Keratinocyte (primary cell): ENCODE data around the gene MFN2. TPM values are rescaled to one million over a fixed set of nuclear protein-coding genes. Genes with fewer than 3 reads are reported as not detected.

Source experiments
- DNase-seq: peaks from one replicate; pipeline ENCODE4 v3.0.0-alpha.2; 2011; ENCODE audit warnings: low read depth, missing footprints, low spot score
- FAIRE-seq: peaks from 2 replicates; lab custom pipeline; 2011; peaks lifted over from hg19 to GRCh38; lab: Jason Lieb, UNC
- H2AFZ ChIP-seq: 2 replicates; pipeline ENCODE4 v1.6.0; 2012; ENCODE audit warnings: low read length, control low read depth, inconsistent platforms; ENCODE audit not compliant: control insufficient read depth
- H3K27ac ChIP-seq: 2 replicates; pipeline ENCODE4 v1.5.1; 2011; ENCODE audit warnings: low read length; ENCODE audit not compliant: control insufficient read depth, insufficient read depth
- H3K27me3 ChIP-seq: 3 replicates; pipeline ENCODE4 v1.6.0; 2011; ENCODE audit warnings: low read length; ENCODE audit not compliant: control insufficient read depth, insufficient read depth; ENCODE audit errors: extremely low read depth
- H3K36me3 ChIP-seq, 2 experiments: 2 replicates in 1 of 2; 3 replicates in 1 of 2; pipeline ENCODE4 v1.5.1; 2011; ENCODE audit warnings: low read length in 2 of 2, mild to moderate bottlenecking in 1 of 2; ENCODE audit not compliant: control insufficient read depth in 2 of 2, insufficient read depth in 2 of 2; ENCODE audit errors: extremely low read depth in 1 of 2
- H3K4me1 ChIP-seq: 3 replicates; pipeline ENCODE4 v1.5.1; 2011; ENCODE audit warnings: low read length; ENCODE audit not compliant: control insufficient read depth, insufficient read depth; ENCODE audit errors: extremely low read depth
- H3K4me2 ChIP-seq: 3 replicates; pipeline ENCODE4 v1.6.0; 2011; ENCODE audit warnings: low read depth, low read length; ENCODE audit not compliant: control insufficient read depth, insufficient read depth; ENCODE audit errors: extremely low read depth
- H3K4me3 ChIP-seq, 3 experiments: fragments of 200-600 bp in 1 of 3; sonication (generic) in 1 of 3; 2 replicates in 2 of 3; 3 replicates in 1 of 3; pipeline ENCODE4 v1.5.1; 2011 to 2016; ENCODE audit warnings: low read length in 3 of 3, mild to moderate bottlenecking in 3 of 3, control low read depth in 2 of 3, inconsistent platforms in 1 of 3, low read depth in 1 of 3, mixed read lengths in 1 of 3, mixed run types in 1 of 3, moderate library complexity in 1 of 3; ENCODE audit not compliant: control insufficient read depth in 2 of 3, insufficient read depth in 2 of 3; ENCODE audit errors: extremely low read depth in 1 of 3
- H3K79me2 ChIP-seq: 2 replicates; pipeline ENCODE4 v1.6.0; 2012; ENCODE audit warnings: low read length; ENCODE audit not compliant: control insufficient read depth, insufficient read depth
- H3K9ac ChIP-seq: 3 replicates; pipeline ENCODE4 v1.6.0; 2011; ENCODE audit warnings: low read length; ENCODE audit not compliant: control insufficient read depth, insufficient read depth; ENCODE audit errors: extremely low read depth
- H3K9me1 ChIP-seq: 3 replicates; pipeline ENCODE4 v1.6.0; 2011; ENCODE audit warnings: low read length; ENCODE audit not compliant: control insufficient read depth, insufficient read depth; ENCODE audit errors: extremely low read depth
- H3K9me3 ChIP-seq: 2 replicates; pipeline ENCODE4 v1.5.1; 2012; ENCODE audit warnings: low read depth, low read length; ENCODE audit not compliant: control insufficient read depth
- H4K20me1 ChIP-seq: 3 replicates; pipeline ENCODE4 v1.6.0; 2011; ENCODE audit warnings: low read length; ENCODE audit not compliant: control insufficient read depth, insufficient read depth; ENCODE audit errors: extremely low read depth
- EZH2 ChIP-seq: IDR thresholded peaks from one replicate; pipeline ENCODE4 v1.6.1; 2012; ENCODE audit warnings: inconsistent platforms, mild to moderate bottlenecking, low read length, moderate library complexity
- dilution Hi-C: fragments of 300-500 bp; cut with MboI; formaldehyde crosslinking; loops from one replicate; pipeline ENCODE4 v1.7.0; 2020; ENCODE audit warnings: low sequenced_read_pairs; ENCODE audit not compliant: extremely low pct_ligation_motif_present
- polyA plus RNA-seq, 5 experiments: library from polyadenylated mRNA; depleted of rRNA in 3 of 5; stranded (reverse) in 3 of 5; stranded (forward) in 1 of 5; unstranded in 1 of 5; fragments of >200 nt; gene quantifications; 1 replicate in 1 of 5; 2 replicates in 3 of 5; 3 replicates in 1 of 5; pipeline versions ENCODE4 v1.2.1 to v1.2.3, GENCODE V29; 2011 to 2012; ENCODE audit warnings: missing spikeins in 2 of 5, low read depth in 1 of 5, low replicate concordance in 1 of 5
- TF ChIP-seq, protein P1 (sequence below), 3 experiments: IDR thresholded peaks in 1 of 3; conservative IDR thresholded peaks in 1 of 3; optimal IDR thresholded peaks in 1 of 3; 2 replicates in 2 of 3; 3 replicates in 1 of 3; pipeline versions ENCODE3 to v1.5.1; 2011; ENCODE audit warnings: low read length in 3 of 3, mild to moderate bottlenecking in 3 of 3, moderate library complexity in 2 of 3, control low read depth in 1 of 3, inconsistent platforms in 1 of 3; ENCODE audit not compliant: insufficient read depth in 2 of 3; ENCODE audit errors: extremely low read depth in 1 of 3

MFN2 gene
- polyA plus RNA-seq, 1 donor (not counting 4 experiments of a cell fraction or from before 2014, with no cell fraction given), result 102 TPM

DNA sequence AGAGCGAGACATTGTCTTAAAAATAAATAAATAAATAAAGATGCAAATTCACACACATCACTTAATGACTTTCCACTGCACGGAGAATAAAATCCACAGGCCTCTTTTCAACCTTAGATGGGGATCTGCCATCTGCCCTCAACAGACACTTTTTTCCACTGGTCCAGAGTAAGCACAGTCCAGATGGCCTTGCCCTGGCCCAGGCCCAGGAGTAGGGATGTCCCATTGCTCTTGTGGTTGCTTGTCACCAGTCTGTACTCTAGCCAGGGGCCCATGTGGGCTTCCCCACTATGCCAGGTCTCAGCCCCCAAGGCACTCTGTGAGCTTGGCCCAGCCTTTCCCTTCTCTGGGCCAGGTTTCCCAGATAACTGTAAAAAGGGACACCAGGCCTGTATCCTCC, 28.3 kb upstream of the MFN2 start:
- no peaks in the 10 kb centered on the region for H3K4me1 ChIP-seq
- no peak overlapping the region for H3K4me3 ChIP-seq
- no peaks in the 10 kb centered on the region for H4K20me1 ChIP-seq
- no peaks in the 10 kb centered on the region for H3K27me3 ChIP-seq
- H3K4me2 ChIP-seq, result no peak overlapping the region
- no peak overlapping the region for H3K27ac ChIP-seq
- no peaks in the 10 kb centered on the region for H3K9me1 ChIP-seq
- H3K9ac ChIP-seq, result no peak overlapping the region
- FAIRE-seq, result no peak
- H3K79me2 ChIP-seq, result no peaks in the 10 kb centered on the region
- peaks cover 8 to 29% of the 10 kb centered on the region in 2 experiments for H3K36me3 ChIP-seq
- no peak overlapping the region for H2AFZ ChIP-seq
- DNase-seq, result no peak
- TF ChIP-seq, protein P1, sequence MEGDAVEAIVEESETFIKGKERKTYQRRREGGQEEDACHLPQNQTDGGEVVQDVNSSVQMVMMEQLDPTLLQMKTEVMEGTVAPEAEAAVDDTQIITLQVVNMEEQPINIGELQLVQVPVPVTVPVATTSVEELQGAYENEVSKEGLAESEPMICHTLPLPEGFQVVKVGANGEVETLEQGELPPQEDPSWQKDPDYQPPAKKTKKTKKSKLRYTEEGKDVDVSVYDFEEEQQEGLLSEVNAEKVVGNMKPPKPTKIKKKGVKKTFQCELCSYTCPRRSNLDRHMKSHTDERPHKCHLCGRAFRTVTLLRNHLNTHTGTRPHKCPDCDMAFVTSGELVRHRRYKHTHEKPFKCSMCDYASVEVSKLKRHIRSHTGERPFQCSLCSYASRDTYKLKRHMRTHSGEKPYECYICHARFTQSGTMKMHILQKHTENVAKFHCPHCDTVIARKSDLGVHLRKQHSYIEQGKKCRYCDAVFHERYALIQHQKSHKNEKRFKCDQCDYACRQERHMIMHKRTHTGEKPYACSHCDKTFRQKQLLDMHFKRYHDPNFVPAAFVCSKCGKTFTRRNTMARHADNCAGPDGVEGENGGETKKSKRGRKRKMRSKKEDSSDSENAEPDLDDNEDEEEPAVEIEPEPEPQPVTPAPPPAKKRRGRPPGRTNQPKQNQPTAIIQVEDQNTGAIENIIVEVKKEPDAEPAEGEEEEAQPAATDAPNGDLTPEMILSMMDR (optimal IDR thresholded peaks at IDR 0.05 in 1 of 3, IDR thresholded peaks at IDR 0.05 in 1 of 3, conservative IDR thresholded peaks at IDR 0.05 in 1 of 3; ENCODE audit: extremely low read depth in 1 of 3, insufficient read depth in 2 of 3, low read length in 3 of 3), result no peak
- TF ChIP-seq EZH2, result no peak
- dilution Hi-C loops, result no loop called here
- H3K9me3 ChIP-seq, result no peaks in the 10 kb centered on the region

DNA sequence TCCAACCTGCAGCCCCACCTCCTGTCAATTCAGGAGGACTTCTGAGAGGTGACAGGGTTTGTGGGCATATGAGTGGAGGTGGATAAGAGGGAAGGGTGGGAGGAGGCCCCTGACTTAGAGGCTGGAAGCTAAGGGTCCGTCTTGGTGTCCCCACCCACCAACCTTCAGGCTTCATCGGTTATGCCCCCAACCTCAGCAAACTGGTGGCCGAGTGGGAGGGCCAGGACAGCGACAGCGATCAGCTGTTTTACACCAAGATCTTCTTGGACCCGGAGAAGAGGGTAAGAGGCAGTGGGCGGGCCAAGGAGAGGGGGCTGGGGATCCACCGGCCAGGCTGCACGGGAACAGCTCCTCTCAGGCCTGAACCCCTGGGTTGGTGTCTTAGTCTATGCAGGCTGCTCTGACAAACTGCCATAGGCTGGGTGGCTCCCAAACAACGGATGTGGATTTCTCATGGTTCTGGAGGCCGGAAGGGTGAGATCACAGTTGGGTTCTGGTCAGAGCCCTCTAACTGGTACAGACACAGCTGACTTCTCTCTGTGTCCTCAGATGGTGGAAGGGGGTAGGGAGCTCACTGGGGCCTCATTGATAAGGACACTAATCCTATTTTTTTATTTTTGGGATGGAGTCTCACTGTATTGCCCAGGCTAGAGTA, 27.7 kb upstream of the MFN2 start:
- no peaks in the 10 kb centered on the region for H3K27me3 ChIP-seq
- no peaks in the 10 kb centered on the region for H3K4me1 ChIP-seq
- H3K9me3 ChIP-seq, result no peaks in the 10 kb centered on the region
- no peaks in the 10 kb centered on the region for H4K20me1 ChIP-seq
- no peaks in the 10 kb centered on the region for H3K9me1 ChIP-seq
- H3K4me3 ChIP-seq, result no peak overlapping the region
- DNase-seq, result no peak
- FAIRE-seq, result no peak
- H3K27ac ChIP-seq, result no peak overlapping the region
- no peak overlapping the region for H2AFZ ChIP-seq
- H3K79me2 ChIP-seq, result no peaks in the 10 kb centered on the region
- H3K36me3 ChIP-seq, result peaks cover 13 to 32% of the 10 kb centered on the region in 2 experiments
- H3K4me2 ChIP-seq, result no peak overlapping the region
- dilution Hi-C loops, result no loop called here
- TF ChIP-seq EZH2, result no peak
- no peak overlapping the region for H3K9ac ChIP-seq

DNA sequence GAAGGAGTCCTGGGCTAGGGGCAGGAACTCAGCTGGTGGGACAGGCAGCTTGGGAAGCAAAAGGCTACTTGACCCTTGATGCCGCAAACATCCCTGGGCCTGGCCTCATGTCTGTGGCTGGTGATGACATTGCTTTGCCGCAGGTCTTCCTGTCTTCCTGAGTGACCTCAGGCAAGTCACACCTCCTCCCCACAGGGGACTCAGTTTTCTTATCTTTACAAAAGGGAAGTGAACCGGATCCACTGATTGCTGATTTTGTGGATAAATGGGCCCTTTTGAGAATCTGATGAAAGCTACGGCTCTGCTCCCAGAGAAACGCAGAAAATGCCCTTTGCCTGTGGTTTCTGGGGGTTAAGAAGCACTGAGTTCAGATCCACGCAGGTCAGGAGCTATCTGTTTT, 25.0 kb upstream of the MFN2 start:
- Histone ChIP-seq H3K9me3 (no peaks in the 10 kb centered on the region), H3K9me1 (no peaks in the 10 kb centered on the region), H3K4me3 (no peak overlapping the region), H3K27me3 (no peaks in the 10 kb centered on the region), H4K20me1 (no peaks in the 10 kb centered on the region), H3K79me2 (no peaks in the 10 kb centered on the region), H3K4me2 (no peak overlapping the region), H3K27ac (no peak overlapping the region), H2AFZ (no peak overlapping the region), H3K36me3 (peaks cover 11 to 33% of the 10 kb centered on the region in 2 experiments), H3K4me1 (no peaks in the 10 kb centered on the region), H3K9ac (no peak overlapping the region)
- dilution Hi-C loops, result no loop called here
- no peak for TF ChIP-seq EZH2
- TF ChIP-seq, protein P1 (optimal IDR thresholded peaks at IDR 0.05 in 1 of 3, IDR thresholded peaks at IDR 0.05 in 1 of 3, conservative IDR thresholded peaks at IDR 0.05 in 1 of 3; ENCODE audit: extremely low read depth in 1 of 3, insufficient read depth in 2 of 3, low read length in 3 of 3), result no peak
- FAIRE-seq, result no peak
- DNase-seq, result no peak
